H54 (cell line): ENCODE data around the gene CBX2.

Experiments
- DNase-seq: peaks from one replicate; pipeline ENCODE4 v3.0.0; 2011; ENCODE audit warnings: low spot score, mixed read lengths; ENCODE audit not compliant: insufficient read length
- FAIRE-seq: peaks from 3 replicates; lab custom pipeline; 2011; peaks lifted over from hg19 to GRCh38; lab: Jason Lieb, UNC
- POLR2A ChIP-seq: IDR thresholded peaks from 2 replicates; pipeline ENCODE4 v1.6.1; 2011; ENCODE audit warnings: low read depth, mild to moderate bottlenecking, low read length

The CBX2 gene

GRCh38 chr17:79800325-79801155 lies 22.6 kb downstream of the CBX2 start:
- DNase-seq (peak; percentile 91), FAIRE-seq (no peak)
- TF ChIP-seq POLR2A = no peak

- DNase-seq (peak; percentile 79), FAIRE-seq (no peak)
- TF ChIP-seq POLR2A = peak; percentile 27; the same call in 1 of the 2 replicates
Observed at GRCh38 chr17:79801156-79802038, 23.4 kb downstream of the CBX2 start.

DNA sequence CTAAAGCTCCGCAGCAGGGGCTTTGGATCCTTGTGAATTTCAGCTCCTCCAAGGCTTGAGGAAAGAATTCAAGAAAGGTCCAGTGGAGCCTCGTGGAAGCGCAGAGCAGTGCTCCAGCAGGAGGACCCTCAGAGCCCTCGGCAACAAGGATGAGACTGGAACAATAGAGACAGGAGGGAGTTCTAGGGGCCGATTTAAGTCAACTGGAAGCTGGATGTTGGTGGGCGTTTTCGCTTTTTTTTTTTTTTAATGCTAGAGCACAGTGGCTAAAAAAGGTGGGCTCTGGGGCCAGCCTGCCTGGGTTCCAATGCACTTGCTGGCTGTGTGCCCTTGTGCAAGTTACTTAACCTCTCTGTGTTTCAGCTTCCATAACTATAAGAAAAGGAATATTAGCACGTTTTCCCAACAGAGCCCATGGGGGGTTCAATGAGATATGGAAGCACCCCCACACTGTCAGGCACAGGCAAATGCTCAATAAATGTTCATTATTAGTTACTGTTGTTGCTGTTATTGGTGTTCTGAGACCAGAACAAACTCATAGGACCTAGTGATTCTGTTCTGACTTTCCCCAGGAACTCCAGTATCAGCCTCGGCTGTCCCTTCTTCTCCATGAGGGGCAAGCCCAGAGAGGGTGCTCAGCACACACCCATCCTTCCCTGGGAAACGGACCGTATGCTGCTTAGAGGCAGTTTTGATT lies 24.2 kb downstream of the CBX2 start:
- DNase-seq (no peak), FAIRE-seq (no peak)
- TF ChIP-seq POLR2A = no peak

GRCh38 chr17:79802736-79803420 lies 24.9 kb downstream of the CBX2 start:
- DNase-seq (no peak), FAIRE-seq (no peak)
- no peak for TF ChIP-seq POLR2A

- DNase-seq (no peak), FAIRE-seq (no peak)
- TF ChIP-seq POLR2A = no peak
Observed at GRCh38 chr17:79803421-79803996, 25.6 kb downstream of the CBX2 start.

GRCh38 chr17:79803997-79804855 lies 26.3 kb downstream of the CBX2 start:
- no peak for DNase-seq
- no peak for FAIRE-seq
- no peak for TF ChIP-seq POLR2A

GRCh38 chr17:79804856-79805696 lies 27.1 kb downstream of the CBX2 start:
- TF ChIP-seq POLR2A = no peak
- FAIRE-seq (no peak), DNase-seq (no peak)

DNA sequence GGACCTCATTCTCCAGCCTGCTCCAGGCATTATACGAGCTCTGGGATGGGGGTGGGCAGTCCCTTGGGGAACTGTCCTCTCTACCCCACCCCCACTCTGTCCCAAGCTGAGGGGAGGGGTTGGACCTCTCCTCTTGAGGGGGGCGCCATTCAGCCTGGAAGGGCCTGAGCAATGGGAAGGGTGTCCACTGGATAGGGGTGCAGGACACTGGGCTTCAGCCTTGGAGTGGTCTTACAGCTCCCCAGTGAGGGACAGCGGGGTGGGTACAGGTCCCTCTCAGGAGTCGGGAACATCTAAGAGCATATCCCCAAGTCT lies 28.5 kb downstream of the CBX2 start:
- FAIRE-seq (no peak), DNase-seq (no peak)
- no peak for TF ChIP-seq POLR2A

- DNase-seq = no peak
- no peak for TF ChIP-seq POLR2A
- FAIRE-seq = no peak
Observed at GRCh38 chr17:79806863-79807720, 29.1 kb downstream of the CBX2 start.

DNA sequence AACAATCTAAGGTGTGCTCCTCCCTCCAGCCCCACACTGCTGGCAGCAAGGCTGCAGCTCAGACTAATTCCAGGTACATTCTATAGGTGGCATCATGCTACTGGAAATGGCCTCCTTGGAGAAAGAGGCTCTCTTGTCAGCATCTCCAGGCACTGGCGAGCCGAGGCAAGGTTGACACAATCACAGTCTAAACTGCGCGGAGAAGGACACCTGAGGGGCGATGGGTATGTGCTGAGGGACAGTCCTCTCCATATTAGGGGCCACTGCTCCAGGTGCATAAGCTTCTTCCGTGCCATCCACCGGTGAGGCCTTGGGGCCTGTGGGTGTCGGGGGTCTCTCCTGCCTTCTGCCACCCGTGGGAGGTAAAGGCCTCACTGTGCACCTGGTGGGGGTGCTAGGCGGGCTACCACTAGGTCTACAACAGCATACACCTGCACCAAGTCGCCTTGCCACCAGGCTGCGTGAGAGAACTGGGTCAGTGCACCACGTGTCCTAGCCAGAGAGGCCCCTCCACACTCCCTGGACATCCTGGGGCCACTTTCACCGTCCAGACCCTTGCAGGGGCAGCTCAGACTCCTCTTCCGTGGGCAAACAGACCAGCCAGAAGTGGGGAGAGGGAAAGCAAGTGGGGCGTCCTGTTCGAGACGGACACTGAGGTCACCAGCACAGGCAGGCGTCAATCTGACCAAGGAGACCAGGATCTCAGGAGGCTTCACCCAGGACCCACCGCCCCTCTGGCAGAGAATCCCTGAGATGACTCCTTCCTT lies 31.0 kb downstream of the CBX2 start:
- FAIRE-seq = no peak
- no peak for TF ChIP-seq POLR2A
- no peak for DNase-seq
